Measurements from ENCODE around the gene ABLIM1.

ABLIM1 gene

DNA sequence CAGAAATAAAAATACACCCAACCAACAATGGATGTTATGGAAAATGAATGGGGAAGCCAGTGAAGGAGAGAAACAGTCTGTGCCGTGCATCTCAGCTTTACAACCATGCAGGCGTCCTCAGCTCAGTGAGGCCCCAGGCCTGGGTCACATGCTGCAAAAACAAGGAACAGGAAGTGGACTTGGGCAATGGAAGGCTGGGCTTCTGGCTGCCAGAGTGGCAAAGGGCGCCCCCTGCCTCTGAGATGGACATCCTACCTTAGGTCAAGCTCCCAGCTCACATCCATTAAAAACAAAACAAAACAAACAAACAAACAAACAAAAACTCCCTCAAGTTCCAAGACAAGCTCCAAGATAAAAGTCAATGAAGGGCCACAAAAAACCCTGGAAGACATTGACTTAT, 199.1 kb downstream of the ABLIM1 start:
- H3K4me3 ChIP-seq (replicated peaks; ENCODE audit: low read depth, low read length) = no peak overlapping the region
- DNase-seq (ENCODE audit: low read depth) = peak; percentile 26
- TF ChIP-seq, protein P1, sequence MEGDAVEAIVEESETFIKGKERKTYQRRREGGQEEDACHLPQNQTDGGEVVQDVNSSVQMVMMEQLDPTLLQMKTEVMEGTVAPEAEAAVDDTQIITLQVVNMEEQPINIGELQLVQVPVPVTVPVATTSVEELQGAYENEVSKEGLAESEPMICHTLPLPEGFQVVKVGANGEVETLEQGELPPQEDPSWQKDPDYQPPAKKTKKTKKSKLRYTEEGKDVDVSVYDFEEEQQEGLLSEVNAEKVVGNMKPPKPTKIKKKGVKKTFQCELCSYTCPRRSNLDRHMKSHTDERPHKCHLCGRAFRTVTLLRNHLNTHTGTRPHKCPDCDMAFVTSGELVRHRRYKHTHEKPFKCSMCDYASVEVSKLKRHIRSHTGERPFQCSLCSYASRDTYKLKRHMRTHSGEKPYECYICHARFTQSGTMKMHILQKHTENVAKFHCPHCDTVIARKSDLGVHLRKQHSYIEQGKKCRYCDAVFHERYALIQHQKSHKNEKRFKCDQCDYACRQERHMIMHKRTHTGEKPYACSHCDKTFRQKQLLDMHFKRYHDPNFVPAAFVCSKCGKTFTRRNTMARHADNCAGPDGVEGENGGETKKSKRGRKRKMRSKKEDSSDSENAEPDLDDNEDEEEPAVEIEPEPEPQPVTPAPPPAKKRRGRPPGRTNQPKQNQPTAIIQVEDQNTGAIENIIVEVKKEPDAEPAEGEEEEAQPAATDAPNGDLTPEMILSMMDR (IDR thresholded peaks at IDR 0.05; ENCODE audit: low read length, missing control alignments) = peak; percentile 32

DNA sequence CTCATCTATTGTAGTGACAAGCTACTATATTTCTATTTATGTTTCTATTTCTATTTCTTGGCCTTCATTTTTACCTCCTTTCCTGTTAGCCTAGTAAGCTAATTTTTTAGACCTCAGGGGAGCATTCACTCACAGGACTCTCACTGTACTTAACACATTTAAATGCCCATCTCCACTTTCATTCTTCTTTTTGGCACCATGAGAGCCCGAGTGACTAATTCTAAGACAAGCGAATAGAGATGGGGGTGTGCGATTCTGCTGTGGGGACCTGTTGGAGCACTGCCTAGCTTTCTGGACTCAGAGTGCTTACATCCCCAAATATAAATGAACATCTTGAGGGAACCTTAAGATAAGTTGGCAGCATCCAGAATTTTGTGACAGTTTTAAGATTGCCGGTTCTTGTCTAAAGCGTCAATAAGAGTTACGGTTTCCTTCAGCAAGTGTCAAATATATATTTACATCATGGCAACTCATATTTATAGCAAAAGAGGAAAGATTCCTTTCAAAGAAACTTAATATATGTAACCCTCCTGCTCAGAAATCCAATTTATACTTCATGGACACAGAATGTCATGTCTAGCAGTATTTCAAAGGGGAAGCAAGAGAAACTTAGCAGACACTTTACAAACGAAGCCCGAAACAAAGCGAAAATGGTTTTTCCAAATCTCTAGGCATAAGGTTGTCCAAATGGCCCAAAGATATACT, 199.7 kb downstream of the ABLIM1 start:
- no peak for DNase-seq (ENCODE audit: low read depth)
- no peak overlapping the region for H3K4me3 ChIP-seq (replicated peaks; ENCODE audit: low read depth, low read length)
- TF ChIP-seq, protein P1 (IDR thresholded peaks at IDR 0.05; ENCODE audit: low read length, missing control alignments) = no peak

DNA sequence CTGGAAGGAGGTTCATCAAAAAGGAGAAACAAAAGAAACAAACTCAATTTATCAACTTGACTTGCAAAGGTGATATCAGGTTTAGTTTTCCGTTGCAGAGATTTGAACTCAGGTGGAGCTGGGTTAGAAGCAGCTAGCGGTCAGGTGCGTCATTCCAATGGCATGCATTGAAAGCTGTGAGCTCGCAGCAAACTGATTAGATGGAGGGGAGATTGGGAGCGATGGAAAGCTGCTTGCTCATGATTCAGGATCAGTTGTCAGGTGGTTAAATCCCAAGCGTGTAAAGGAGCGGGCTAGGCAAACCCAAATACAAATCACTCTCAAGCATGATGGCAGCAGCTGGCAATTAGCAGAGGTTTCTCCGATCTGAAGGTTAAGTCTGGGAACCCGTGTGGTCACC, 204.5 kb downstream of the ABLIM1 start:
- no peak overlapping the region for H3K4me3 ChIP-seq (replicated peaks; ENCODE audit: low read depth, low read length)
- TF ChIP-seq, protein P1 (IDR thresholded peaks at IDR 0.05; ENCODE audit: low read length, missing control alignments) = no peak
- no peak for DNase-seq (ENCODE audit: low read depth)

DNA sequence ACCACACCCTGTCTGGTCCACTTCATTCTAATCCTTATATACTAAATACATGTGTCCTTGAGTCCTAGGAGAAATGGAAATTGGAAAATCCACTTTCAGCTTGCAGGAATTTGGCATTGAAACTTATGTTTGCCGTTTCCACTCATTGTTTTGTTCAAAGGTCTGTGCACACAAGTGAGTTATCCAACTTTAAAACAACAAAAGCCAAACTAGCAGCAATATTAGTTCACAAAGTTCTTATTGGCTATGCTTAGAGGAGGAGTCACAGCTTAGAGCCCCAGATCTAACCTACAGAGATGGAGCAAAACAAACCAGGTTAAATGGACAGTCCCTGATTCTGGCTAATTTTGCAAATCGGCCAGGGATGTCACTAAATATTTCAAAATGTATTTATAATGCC, 209.2 kb downstream of the ABLIM1 start:
- no peak overlapping the region for H3K4me3 ChIP-seq (replicated peaks; ENCODE audit: low read depth, low read length)
- TF ChIP-seq, protein P1 (IDR thresholded peaks at IDR 0.05; ENCODE audit: low read length, missing control alignments) = no peak

DNA sequence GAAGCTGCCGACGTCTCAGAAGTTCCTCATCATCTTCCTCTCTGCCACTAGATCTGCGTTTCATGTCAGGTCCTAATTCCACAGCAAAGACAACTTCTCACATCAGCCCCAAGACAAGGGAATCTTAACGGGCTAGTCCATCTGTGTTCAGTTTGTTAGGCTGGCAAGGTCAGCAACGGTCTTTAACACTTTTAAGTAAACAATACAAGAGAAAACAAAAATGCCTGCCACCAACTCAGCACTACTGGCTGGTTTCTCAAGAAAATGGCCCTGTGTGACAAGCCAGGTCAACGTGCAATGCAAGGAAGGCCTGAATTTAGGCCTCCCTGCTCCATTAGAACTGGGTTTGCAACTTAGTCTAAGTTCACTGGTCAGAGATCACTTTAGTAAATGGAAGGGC, 212.7 kb downstream of the ABLIM1 start:
- no peak overlapping the region for H3K4me3 ChIP-seq (replicated peaks; ENCODE audit: low read depth, low read length)
- TF ChIP-seq, protein P1 (IDR thresholded peaks at IDR 0.05; ENCODE audit: low read length, missing control alignments) = no peak
- no peak for DNase-seq (ENCODE audit: low read depth)

More for the DNA sequence above, 209.2 kb downstream of the ABLIM1 start:
- no peak for DNase-seq (ENCODE audit: low read depth)

DNA sequence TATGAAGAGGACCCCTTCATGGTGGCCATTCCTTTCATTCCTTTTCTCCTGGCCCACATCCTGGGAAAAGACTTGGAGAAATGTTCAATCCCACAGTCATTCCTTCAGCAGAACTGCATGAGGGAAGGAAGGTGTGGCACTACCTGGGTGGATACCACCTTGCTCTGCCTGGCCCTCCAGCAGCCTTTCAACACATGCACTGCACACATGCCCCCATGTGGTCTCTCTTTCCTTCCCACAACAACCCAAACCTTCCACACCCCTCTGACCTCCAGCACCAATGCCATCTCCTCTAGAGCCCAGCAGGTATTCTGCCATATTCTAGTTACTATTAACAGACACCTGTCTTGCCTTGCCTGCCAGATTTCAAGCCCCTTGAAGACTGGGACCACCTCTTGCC, 213.3 kb downstream of the ABLIM1 start:
- TF ChIP-seq, protein P1 (IDR thresholded peaks at IDR 0.05; ENCODE audit: low read length, missing control alignments) = no peak
- DNase-seq (ENCODE audit: low read depth) = no peak
- H3K4me3 ChIP-seq (replicated peaks; ENCODE audit: low read depth, low read length) = no peak overlapping the region

DNA sequence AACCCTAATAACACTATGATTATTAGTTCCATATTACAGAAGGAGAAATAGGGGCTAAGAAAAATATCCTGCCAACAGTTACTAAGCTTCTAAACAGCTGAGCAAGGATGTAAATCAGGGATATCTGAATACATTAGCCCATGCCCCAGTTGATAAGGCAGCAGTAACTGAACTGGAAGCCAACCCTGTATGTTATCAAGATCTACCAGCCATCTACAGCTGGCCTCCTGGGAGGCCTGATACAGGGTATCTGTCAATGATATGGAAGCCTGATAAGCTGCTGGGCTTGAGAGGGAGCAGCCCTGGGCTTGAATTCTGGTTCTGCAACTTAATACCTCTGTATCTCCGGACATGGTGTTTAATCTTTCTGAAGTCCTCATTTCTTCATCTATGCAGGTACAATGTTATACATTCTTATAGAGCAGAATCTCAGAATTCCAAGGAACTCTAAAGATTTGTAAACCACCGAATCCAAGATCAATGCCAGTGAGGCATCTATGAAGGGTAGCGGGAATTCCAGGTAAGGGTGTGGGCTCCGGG, 215.9 kb downstream of the ABLIM1 start:
- TF ChIP-seq, protein P1 (IDR thresholded peaks at IDR 0.05; ENCODE audit: low read length, missing control alignments) = no peak
- H3K4me3 ChIP-seq (replicated peaks; ENCODE audit: low read depth, low read length) = no peak overlapping the region

More for the DNA sequence above, 215.9 kb downstream of the ABLIM1 start:
- no peak for DNase-seq (ENCODE audit: low read depth)

All from fibroblast of pulmonary artery (primary cell).